ENCODE data around the gene VBP1.
"Not testable (repeated sequence)": the region's sequence is repeated elsewhere in the genome, so short reads cannot be mapped to it uniquely, and the experiment has no call there.

VBP1 gene

GRCh38 chrX:155216179-155216939 lies at the start of gene VBP1:
VBP1 (plus strand) TSS chrX:155216460; CDS start chrX:155216483, 23 bp downstream.
- peak; percentile 71 for DNase-seq

GRCh38 chrX:155169881-155170280 lies 46.4 kb upstream of the VBP1 start:
- no peak for DNase-seq

GRCh38 chrX:155179346-155179997 lies 36.8 kb upstream of the VBP1 start:
- DNase-seq = no peak

GRCh38 chrX:155188786-155189185 lies 27.5 kb upstream of the VBP1 start:
- no peak for DNase-seq

GRCh38 chrX:155211208-155211607 lies 5.1 kb upstream of the VBP1 start:
- DNase-seq = no peak

GRCh38 chrX:155213731-155214130 lies 2.5 kb upstream of the VBP1 start:
- no peak for DNase-seq

- DNase-seq = peak; percentile 8
Observed at GRCh38 chrX:155215443-155216178, 649 bp upstream of the VBP1 start.

- DNase-seq = no peak
Observed at GRCh38 chrX:155216940-155217440, 730 bp downstream of the VBP1 start.

- DNase-seq = no peak
Observed at GRCh38 chrX:155218777-155219176, 2.5 kb downstream of the VBP1 start.

GRCh38 chrX:155221351-155221750 lies 5.1 kb downstream of the VBP1 start:
- no peak for DNase-seq

- not testable (repeated sequence) for DNase-seq
Observed at GRCh38 chrX:155223746-155224145, 7.5 kb downstream of the VBP1 start.

GRCh38 chrX:155225774-155226173 lies 9.5 kb downstream of the VBP1 start:
- DNase-seq = no peak

- DNase-seq = no peak
Observed at GRCh38 chrX:155231163-155231562, 14.9 kb downstream of the VBP1 start.

- DNase-seq = no peak
Observed at GRCh38 chrX:155235891-155236290, 19.6 kb downstream of the VBP1 start.

- no peak for DNase-seq
Observed at GRCh38 chrX:155237719-155238118, 21.5 kb downstream of the VBP1 start.

GRCh38 chrX:155242300-155242699 lies 26.0 kb downstream of the VBP1 start:
- no peak for DNase-seq

- no peak for DNase-seq
Observed at GRCh38 chrX:155246748-155247147, 30.5 kb downstream of the VBP1 start.

GRCh38 chrX:155247497-155247896 lies 31.2 kb downstream of the VBP1 start:
- no peak for DNase-seq

- DNase-seq = no peak
Observed at GRCh38 chrX:155251391-155251790, 35.1 kb downstream of the VBP1 start.

- DNase-seq = no peak
Observed at GRCh38 chrX:155259752-155260151, 43.5 kb downstream of the VBP1 start.

GRCh38 chrX:155262970-155263754 lies 46.9 kb downstream of the VBP1 start:
- DNase-seq = no peak

GRCh38 chrX:155263854-155264628 lies 47.8 kb downstream of the VBP1 start, which contains the start of gene RAB39B:
RAB39B (minus strand) TSS chrX:155264491; CDS start chrX:155264288, 203 bp downstream.
- DNase-seq = peak; percentile 26

Measured in SHP77 treated with DMSO at 0.1 percent for 48 hours (cell line).